Measurements from ENCODE around the gene ACP3. TPM values are rescaled to one million over a fixed set of nuclear protein-coding genes. Genes with fewer than 3 reads are reported as not detected.

Gene ACP3
- total and polyA plus RNA-seq, 2 of the 4 experiments (the other 2 are of a cell fraction): 0.36 to 0.54 TPM

GRCh38 chr3:132325634-132326033 is 8.4 kb downstream of the ACP3 start:
- dilution Hi-C loops (cut with HindIII; ENCODE audit: low sequenced_read_pairs, unreplicated experiment) (no loop called here), in situ Hi-C loops (cut with MboI; ENCODE audit: low sequenced_read_pairs) (no loop called here), intact Hi-C loops (cut with micrococcal nuclease) (no loop called here)
- H4K8ac ChIP-seq (ENCODE audit: low read depth in 2 of 2, low read length in 2 of 2): no peak overlapping the region
- no peak overlapping the region for H2BK15ac ChIP-seq (ENCODE audit: low read depth, low read length)
- no peaks in the 10 kb centered on the region for H3K79me1 ChIP-seq (ENCODE audit: low read depth in 1 of 2, low read length in 2 of 2)
- CTCF ChIA-PET: interaction anchor here (0.5 to 1.5 kb wide), 2 partner anchors 9 to 22 kb away, joined by 3 to 4 read pairs; partner anchors contain the start of gene ACP3
- H3K36me3 ChIP-seq (ENCODE audit: control insufficient read depth, insufficient read depth, low read length): no peaks in the 10 kb centered on the region
- POLR2A ChIA-PET (ENCODE audit: unreplicated experiment): no interaction called here
- DNase-seq (no peak), ATAC-seq (ENCODE audit: low read depth) (no peak)
- no peak overlapping the region for H4K91ac ChIP-seq (ENCODE audit: insufficient read depth, low read depth, low read length)
- H3K4me1 ChIP-seq (ENCODE audit: control insufficient read depth, insufficient read depth, low read length): no peaks in the 10 kb centered on the region
- H3K23ac ChIP-seq (ENCODE audit: low read depth, low read length): no peak overlapping the region
- H3K27ac ChIP-seq (ENCODE audit: insufficient read depth, low read length): no peak overlapping the region
- H3K9me1 ChIP-seq (ENCODE audit: insufficient read depth, low read length): no peaks in the 10 kb centered on the region
- no peak overlapping the region for H3K56ac ChIP-seq (ENCODE audit: extremely low read depth, insufficient read depth, low read length)
- no peak overlapping the region for H2BK5ac ChIP-seq (ENCODE audit: low read depth, low read length, poor library complexity, severe bottlenecking)
- H3K4me3 ChIP-seq (ENCODE audit: insufficient read depth, low read depth, low read length): no peak overlapping the region
- no peaks in the 10 kb centered on the region for H4K20me1 ChIP-seq (ENCODE audit: insufficient read depth, low read length)
- H3K14ac ChIP-seq (replicated peaks; ENCODE audit: low read depth, low read length): no peak overlapping the region
- H3K9me3 ChIP-seq (ENCODE audit: control insufficient read depth, insufficient read depth, low read length): no peaks in the 10 kb centered on the region
- no peak for TF ChIP-seq MAZ (IDR thresholded peaks at IDR 0.05; ENCODE audit: borderline replicate concordance, low read depth, low read length)
- TF ChIP-seq BHLHE40 (IDR thresholded peaks at IDR 0.05; ENCODE audit: low read depth, low read length): no peak
- TF ChIP-seq MXI1 (IDR thresholded peaks at IDR 0.05; ENCODE audit: borderline replicate concordance, low read depth, low read length): no peak
- no peak overlapping the region for H3K4ac ChIP-seq (ENCODE audit: low read depth, low read length)
- no peak overlapping the region for H2AK5ac ChIP-seq (ENCODE audit: low read depth, low read length)
- H3K18ac ChIP-seq (ENCODE audit: low read depth, low read length): no peak overlapping the region
- no peak overlapping the region for H2AK9ac ChIP-seq (replicated peaks; ENCODE audit: low read depth, low read length, poor library complexity)
- H4K5ac ChIP-seq (ENCODE audit: low read depth, low read length): no peak overlapping the region
- H2BK20ac ChIP-seq (ENCODE audit: low read depth, low read length): no peak overlapping the region
- no peak overlapping the region for H3K4me2 ChIP-seq (ENCODE audit: low read depth, low read length)
- no TSS peak for BruUV-seq (replicated peaks)
- no peak overlapping the region for H2BK120ac ChIP-seq (ENCODE audit: low read depth, low read length)
- H3K9ac ChIP-seq (ENCODE audit: low read depth, low read length): no peak overlapping the region
- no CpG with 5 or more reads among the region's 2 CpGs for WGBS, 2 experiments (ENCODE audit: extremely low coverage in 2 of 2, insufficient read length in 1 of 2)
- H2AFZ ChIP-seq (replicated peaks; ENCODE audit: low read length, poor library complexity): no peak overlapping the region
- no peaks in the 10 kb centered on the region; the same call in 1 of the 2 replicates for H3K27me3 ChIP-seq (ENCODE audit: control insufficient read depth, insufficient read depth, low read length)
